HEK293 (cell line): ENCODE results near the gene TIMP2.

ENCODE experiments used
- BCL6B ChIP-seq: fragments of 450-650 bp; formaldehyde crosslinking; IDR thresholded peaks from 2 replicates; pipeline ENCODE4 v1.5.1; 2017; ENCODE audit warnings: missing biosample characterization, missing genetic modification characterization
- FEZF1 ChIP-seq: fragments of 450-650 bp; formaldehyde crosslinking; IDR thresholded peaks from 2 replicates; pipeline ENCODE4 v1.5.1; 2016; ENCODE audit warnings: missing biosample characterization, missing genetic modification characterization
- INSM2 ChIP-seq: fragments of 450-650 bp; formaldehyde crosslinking; IDR thresholded peaks from 2 replicates; pipeline ENCODE4 v1.5.1; 2016; ENCODE audit warnings: missing biosample characterization, missing genetic modification characterization
- KLF17 ChIP-seq: fragments of 450-650 bp; formaldehyde crosslinking; IDR thresholded peaks from 2 replicates; pipeline ENCODE4 v1.5.1; 2016; ENCODE audit warnings: missing biosample characterization, missing genetic modification characterization
- OSR2 ChIP-seq: fragments of 450-650 bp; formaldehyde crosslinking; IDR thresholded peaks from 2 replicates; pipeline ENCODE4 v1.5.1; 2016; ENCODE audit warnings: missing biosample characterization, missing genetic modification characterization
- PRDM10 ChIP-seq: fragments of 450-650 bp; formaldehyde crosslinking; IDR thresholded peaks from 2 replicates; pipeline ENCODE4 v1.5.1; 2016; ENCODE audit warnings: missing biosample characterization, missing genetic modification characterization
- SCRT2 ChIP-seq: fragments of 450-650 bp; formaldehyde crosslinking; IDR thresholded peaks from 2 replicates; pipeline ENCODE4 v1.5.1; 2016; ENCODE audit warnings: missing biosample characterization, missing genetic modification characterization
- SP2 ChIP-seq: fragments of 450-650 bp; formaldehyde crosslinking; IDR thresholded peaks from 2 replicates; pipeline ENCODE4 v1.5.1; 2016; ENCODE audit warnings: missing biosample characterization, missing genetic modification characterization
- ZBTB44 ChIP-seq: fragments of 450-650 bp; IDR thresholded peaks from 2 replicates; pipeline ENCODE4 v1.5.1; 2018; ENCODE audit warnings: missing biosample characterization, mild to moderate bottlenecking, missing genetic modification characterization
- ZBTB8A ChIP-seq: fragments of 450-650 bp; formaldehyde crosslinking; IDR thresholded peaks from 2 replicates; pipeline ENCODE4 v1.5.1; 2016; ENCODE audit warnings: missing biosample characterization, missing genetic modification characterization
- ZFP41 ChIP-seq: fragments of 450-650 bp; formaldehyde crosslinking; IDR thresholded peaks from 2 replicates; pipeline ENCODE4 v1.5.1; 2016; ENCODE audit warnings: missing biosample characterization, missing genetic modification characterization, borderline replicate concordance
- ZNF10 ChIP-seq: fragments of 450-650 bp; formaldehyde crosslinking; IDR thresholded peaks from 2 replicates; pipeline ENCODE4 v1.5.1; 2017; ENCODE audit warnings: missing biosample characterization, missing genetic modification characterization
- ZNF140 ChIP-seq: fragments of 450-650 bp; formaldehyde crosslinking; IDR thresholded peaks from 2 replicates; pipeline ENCODE4 v1.5.1; 2016; ENCODE audit warnings: missing biosample characterization, missing genetic modification characterization
- ZNF146 ChIP-seq: fragments of 450-650 bp; formaldehyde crosslinking; IDR thresholded peaks from 2 replicates; pipeline ENCODE4 v1.5.1; 2016; ENCODE audit warnings: missing biosample characterization, missing genetic modification characterization
- ZNF174 ChIP-seq: fragments of 450-650 bp; formaldehyde crosslinking; IDR thresholded peaks from 2 replicates; pipeline ENCODE4 v1.5.0; 2017; ENCODE audit warnings: missing biosample characterization, mild to moderate bottlenecking, missing genetic modification characterization
- ZNF18 ChIP-seq: fragments of 450-650 bp; formaldehyde crosslinking; IDR thresholded peaks from 2 replicates; pipeline ENCODE4 v1.5.1; 2016; ENCODE audit warnings: missing biosample characterization, missing genetic modification characterization
- ZNF280D ChIP-seq: fragments of 450-650 bp; formaldehyde crosslinking; IDR thresholded peaks from 2 replicates; pipeline ENCODE4 v1.5.1; 2016; ENCODE audit warnings: missing biosample characterization, missing genetic modification characterization
- ZNF302 ChIP-seq: fragments of 450-650 bp; formaldehyde crosslinking; IDR thresholded peaks from 2 replicates; pipeline ENCODE4 v1.5.1; 2016; ENCODE audit warnings: missing biosample characterization, missing genetic modification characterization, low read depth
- ZNF335 ChIP-seq: fragments of 450-650 bp; formaldehyde crosslinking; conservative IDR thresholded peaks from 2 replicates; pipeline ENCODE4 v1.5.1; 2016; ENCODE audit warnings: missing biosample characterization, missing genetic modification characterization
- ZNF426 ChIP-seq: fragments of 450-650 bp; formaldehyde crosslinking; IDR thresholded peaks from 2 replicates; pipeline ENCODE4 v1.5.1; 2017; ENCODE audit warnings: missing biosample characterization, missing genetic modification characterization, mild to moderate bottlenecking, inconsistent platforms, moderate library complexity
- ZNF449 ChIP-seq: fragments of 450-650 bp; formaldehyde crosslinking; IDR thresholded peaks from 2 replicates; pipeline ENCODE4 v1.5.1; 2017; ENCODE audit warnings: missing biosample characterization, mild to moderate bottlenecking, missing genetic modification characterization, moderate library complexity
- ZNF600 ChIP-seq: fragments of 450-650 bp; formaldehyde crosslinking; IDR thresholded peaks from 2 replicates; pipeline ENCODE4 v1.5.1; 2016; ENCODE audit warnings: missing biosample characterization, missing genetic modification characterization
- ZNF777 ChIP-seq: fragments of 450-650 bp; formaldehyde crosslinking; IDR thresholded peaks from 2 replicates; pipeline ENCODE4 v1.5.1; 2017; ENCODE audit warnings: missing biosample characterization, missing genetic modification characterization, borderline replicate concordance

TIMP2 gene

GRCh38 chr17:78962345-78962983, 37.3 kb upstream of the TIMP2 start (continued):
- TF ChIP-seq ZNF302 (no peak), FEZF1 (peak; percentile 72), ZBTB44 (tag by site-specific recombination) (no peak), ZNF146 (tag by site-specific recombination) (no peak), ZNF140 (tag by site-specific recombination) (no peak), ZNF426 (tag by site-specific recombination) (no peak), ZNF449 (tag by site-specific recombination) (peak; percentile 68; the same call in 1 of the 2 replicates), INSM2 (no peak), ZNF335 (tag by site-specific recombination) (no peak), ZNF280D (tag by site-specific recombination) (no peak), ZFP41 (tag by site-specific recombination) (no peak), ZNF174 (tag by site-specific recombination) (no peak), OSR2 (tag by site-specific recombination) (0 out of 2 replicates have a peak, but pooled peaks have one; percentile 51), ZNF777 (tag by site-specific recombination) (no peak), KLF17 (tag by site-specific recombination) (peak; percentile 41; the same call in 1 of the 2 replicates), ZNF18 (tag by site-specific recombination) (no peak), SCRT2 (tag by site-specific recombination) (no peak), BCL6B (no peak), ZNF10 (peak; percentile 74; the same call in 1 of the 2 replicates), ZNF600 (tag by site-specific recombination) (peak; percentile 22; the same call in 1 of the 2 replicates), SP2 (0 out of 2 replicates have a peak, but pooled peaks have one; percentile 7), PRDM10 (0 out of 2 replicates have a peak, but pooled peaks have one; percentile 11), ZBTB8A (tag by site-specific recombination) (peak; percentile 67)
